ENCODE measurements around the gene TMEM212. TPM values are rescaled to one million over a fixed set of nuclear protein-coding genes. Genes with fewer than 3 reads are reported as not detected.

TMEM212 gene
- total and polyA plus RNA-seq, 9 of the 15 experiments (the other 6 are each of a cell fraction or from before 2014, with no cell fraction given): not detected

DNA sequence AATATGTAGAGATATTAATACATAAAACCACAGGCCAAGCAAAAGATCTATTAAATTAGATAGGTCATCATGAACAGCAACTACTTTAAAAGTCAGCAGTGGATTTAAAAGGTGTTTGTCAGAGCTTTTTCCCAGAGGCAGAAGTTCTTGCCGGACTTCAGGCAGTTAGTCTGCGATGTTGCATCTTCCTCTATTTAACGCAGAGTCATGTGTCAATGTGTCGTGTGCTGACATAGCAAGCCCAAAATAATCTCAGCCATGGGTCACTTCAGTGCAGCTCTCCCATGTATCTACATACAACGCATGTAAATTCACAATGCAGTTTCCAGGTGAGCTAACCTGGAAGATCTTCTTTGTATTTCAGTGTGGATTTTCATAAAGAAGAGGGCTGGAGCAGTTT lies 8.0 kb upstream of the TMEM212 start:
- FAIRE-seq: no peak
- no peak for TF ChIP-seq SREBF1 (IDR thresholded peaks at IDR 0.05; ENCODE audit: borderline replicate concordance, low read depth, low read length)
- peak; percentile 24; the same call in 1 of the 2 replicates for TF ChIP-seq ZNF316 (IDR thresholded peaks at IDR 0.05)
- TF ChIP-seq, protein P1, sequence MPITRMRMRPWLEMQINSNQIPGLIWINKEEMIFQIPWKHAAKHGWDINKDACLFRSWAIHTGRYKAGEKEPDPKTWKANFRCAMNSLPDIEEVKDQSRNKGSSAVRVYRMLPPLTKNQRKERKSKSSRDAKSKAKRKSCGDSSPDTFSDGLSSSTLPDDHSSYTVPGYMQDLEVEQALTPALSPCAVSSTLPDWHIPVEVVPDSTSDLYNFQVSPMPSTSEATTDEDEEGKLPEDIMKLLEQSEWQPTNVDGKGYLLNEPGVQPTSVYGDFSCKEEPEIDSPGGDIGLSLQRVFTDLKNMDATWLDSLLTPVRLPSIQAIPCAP (CRISPR knock-in tag; IDR thresholded peaks at IDR 0.05; ENCODE audit: borderline replicate concordance): no peak
- 0 out of 2 replicates have a peak, but pooled peaks have one; percentile 28 for TF ChIP-seq EP300 (IDR thresholded peaks at IDR 0.05; ENCODE audit: low read length)
- TF ChIP-seq EZH2 (IDR thresholded peaks at IDR 0.05; ENCODE audit: borderline replicate concordance, low read depth, low read length): no peak
- TF ChIP-seq ATF7 (IDR thresholded peaks at IDR 0.05): no peak
- TF ChIP-seq ZFP1 (CRISPR knock-in tag; IDR thresholded peaks at IDR 0.05): no peak
- TF ChIP-seq MAFG (tag; conservative IDR thresholded peaks at IDR 0.05): peak; percentile 36; the same call in 1 of the 2 replicates
- TF ChIP-seq L3MBTL2 (IDR thresholded peaks at IDR 0.05): no peak
- TF ChIP-seq MAFF (IDR thresholded peaks at IDR 0.05; ENCODE audit: low read length): peak; percentile 25; the same call in 1 of the 2 replicates
- TF ChIP-seq NFE2L1 (tag; IDR thresholded peaks at IDR 0.05; ENCODE audit: borderline replicate concordance, low read depth): no peak
- TF ChIP-seq HDAC1 (IDR thresholded peaks at IDR 0.05): no peak
- TF ChIP-seq TGIF2 (CRISPR knock-in tag; IDR thresholded peaks at IDR 0.05): no peak
- TF ChIP-seq RAD21 (CRISPR knock-in tag; conservative IDR thresholded peaks at IDR 0.05 in 1 of 2, IDR thresholded peaks at IDR 0.05 in 1 of 2): peak in 1 of 2 experiments; percentile 18; a peak in 1 of 4 replicates
- TF ChIP-seq NFE2 (IDR thresholded peaks at IDR 0.05; ENCODE audit: low read depth): peak; percentile 69

More for the DNA sequence above, 8.0 kb upstream of the TMEM212 start:
- intact Hi-C loops (cut with micrococcal nuclease): loop anchor here (2.0 to 10.0 kb wide), 4 partner anchors 506 to 874 kb away; no protein-coding TSS in a partner anchor
- peak; percentile 64 for ATAC-seq
- Histone ChIP-seq H3K9me1 (ENCODE audit: control insufficient read depth, insufficient read depth, low read length) (no peaks in the 10 kb centered on the region), H4K20me1 (replicated peaks; ENCODE audit: control insufficient read depth, insufficient read depth, low read length) (no peaks in the 10 kb centered on the region), H3K4me2 (ENCODE audit: insufficient read depth, low read length) (no peak overlapping the region), H3K9me3 (replicated peaks; ENCODE audit: control insufficient read depth, insufficient read depth, low read depth, low read length) (no peaks in the 10 kb centered on the region), H3K36me3 (ENCODE audit: control insufficient read depth, insufficient read depth, low read length) (no peaks in the 10 kb centered on the region), H3K9ac (ENCODE audit: insufficient read depth in 1 of 2, low read depth in 2 of 2, low read length in 2 of 2) (no peak overlapping the region), H3K27ac (ENCODE audit: extremely low read depth, low read depth, low read length) (no peak overlapping the region), H2AFZ (ENCODE audit: low read depth, low read length) (no peak overlapping the region), H3K27me3 (ENCODE audit: control insufficient read depth in 2 of 2, insufficient read depth in 2 of 2, low read length in 2 of 2) (no peaks in the 10 kb centered on the region), H3K4me1 (replicated peaks in 1 of 2; ENCODE audit: control insufficient read depth in 2 of 2, insufficient read depth in 2 of 2, low read length in 2 of 2) (peaks cover 0 to 10% of the 10 kb centered on the region in 2 experiments; a peak in 2 of 5 replicates), H3K4me3 (no peak overlapping the region), H3K79me2 (ENCODE audit: control insufficient read depth, insufficient read depth, low read length) (no peaks in the 10 kb centered on the region)
- WGBS (ENCODE audit: insufficient coverage, low coverage, missing lambda C conversion rate): 16% methylated on average over 5 of the region's 5 CpGs
- BruUV-seq (replicated peaks): no TSS peak
- ChIA-PET POLR2A (no interaction called here), CTCF (ENCODE audit: low intra/inter-chr PET ratio) (interaction anchor here (1.9 to 2.2 kb wide), 2 partner anchors 189 to 874 kb away, joined by 10 to 20 read pairs; no protein-coding TSS in a partner anchor)
- in situ Hi-C loops (cut with MboI): no loop called here
- peak in 1 of 4 experiments; percentile 26 for DNase-seq (ENCODE audit: extremely low read depth in 1 of 4, low spot score in 3 of 4)
